ENCODE results near the gene KSR2. TPM values are rescaled to one million over a fixed set of nuclear protein-coding genes. Genes with fewer than 3 reads are reported as not detected.

The KSR2 gene
- total RNA-seq, 4 donors from 2014 or later: under 0.01 to 0.08 (median under 0.01) TPM; not detected in 1

DNA sequence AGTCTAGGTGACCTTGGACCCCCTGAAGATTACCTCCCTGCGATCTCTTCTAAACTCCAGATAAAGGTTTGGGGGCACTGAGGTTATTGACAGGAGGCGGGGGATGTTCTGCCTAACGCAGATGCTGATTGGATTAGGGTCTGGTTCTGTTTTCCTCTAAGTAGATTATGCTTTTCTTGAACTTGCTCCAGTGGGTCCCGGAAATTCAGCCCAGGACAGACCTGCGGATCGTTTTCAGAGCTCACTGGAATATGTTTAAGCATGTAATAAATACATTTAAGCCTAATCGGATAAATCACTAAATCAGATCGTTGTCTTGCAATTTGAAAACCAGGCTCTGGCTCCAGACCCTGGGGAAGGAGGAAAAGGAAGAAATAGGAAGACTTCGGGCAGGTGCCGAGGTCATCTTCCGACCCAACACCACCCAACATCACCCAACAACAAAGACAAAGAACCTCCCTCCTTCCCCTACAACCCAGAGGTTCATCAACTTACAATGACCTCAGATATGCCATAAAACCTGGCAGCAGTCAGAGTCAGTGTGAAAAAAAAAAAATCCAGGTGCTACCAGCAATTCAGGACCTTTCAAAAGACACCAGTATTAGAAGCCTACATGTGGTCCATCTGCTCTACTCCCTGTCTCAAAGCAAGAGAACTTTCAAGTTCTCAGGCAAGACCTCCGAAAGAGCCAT is 148.4 kb downstream of the KSR2 start:
- Histone ChIP-seq H3K9me3 (peaks cover 0 to 15% (median 0%) of the 10 kb centered on the region in 3 donors), H3K36me3 (no peaks in the 10 kb centered on the region), H3K27me3 (peaks cover 44% of the 10 kb centered on the region), H3K4me3 (no peak overlapping the region), H3K27ac (no peak overlapping the region), H3K4me1 (no peaks in the 10 kb centered on the region)
- no peak for TF ChIP-seq EP300 (IDR thresholded peaks at IDR 0.05)
- TF ChIP-seq POLR2A (IDR thresholded peaks at IDR 0.05): no peak
- TF ChIP-seq, protein P1, sequence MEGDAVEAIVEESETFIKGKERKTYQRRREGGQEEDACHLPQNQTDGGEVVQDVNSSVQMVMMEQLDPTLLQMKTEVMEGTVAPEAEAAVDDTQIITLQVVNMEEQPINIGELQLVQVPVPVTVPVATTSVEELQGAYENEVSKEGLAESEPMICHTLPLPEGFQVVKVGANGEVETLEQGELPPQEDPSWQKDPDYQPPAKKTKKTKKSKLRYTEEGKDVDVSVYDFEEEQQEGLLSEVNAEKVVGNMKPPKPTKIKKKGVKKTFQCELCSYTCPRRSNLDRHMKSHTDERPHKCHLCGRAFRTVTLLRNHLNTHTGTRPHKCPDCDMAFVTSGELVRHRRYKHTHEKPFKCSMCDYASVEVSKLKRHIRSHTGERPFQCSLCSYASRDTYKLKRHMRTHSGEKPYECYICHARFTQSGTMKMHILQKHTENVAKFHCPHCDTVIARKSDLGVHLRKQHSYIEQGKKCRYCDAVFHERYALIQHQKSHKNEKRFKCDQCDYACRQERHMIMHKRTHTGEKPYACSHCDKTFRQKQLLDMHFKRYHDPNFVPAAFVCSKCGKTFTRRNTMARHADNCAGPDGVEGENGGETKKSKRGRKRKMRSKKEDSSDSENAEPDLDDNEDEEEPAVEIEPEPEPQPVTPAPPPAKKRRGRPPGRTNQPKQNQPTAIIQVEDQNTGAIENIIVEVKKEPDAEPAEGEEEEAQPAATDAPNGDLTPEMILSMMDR (IDR thresholded peaks at IDR 0.05): no peak
- TF ChIP-seq POLR2AphosphoS5 (IDR thresholded peaks at IDR 0.05): no peak
- WGBS, 2 donors (ENCODE audit: low coverage in 1 of 2): 54% methylated on average over 6 to 12 of the region's 12 CpGs
- no peak for ATAC-seq

GRCh38 chr12:117819160-117819559 is 149.6 kb downstream of the KSR2 start:
- Histone ChIP-seq H3K9me3 (peaks cover 0 to 20% (median 0%) of the 10 kb centered on the region in 3 donors), H3K4me3 (no peak overlapping the region), H3K36me3 (no peaks in the 10 kb centered on the region), H3K27me3 (peaks cover 44% of the 10 kb centered on the region), H3K4me1 (no peaks in the 10 kb centered on the region), H3K27ac (no peak overlapping the region)
- TF ChIP-seq POLR2AphosphoS5 (IDR thresholded peaks at IDR 0.05): no peak
- no peak for TF ChIP-seq EP300 (IDR thresholded peaks at IDR 0.05)
- TF ChIP-seq POLR2A (IDR thresholded peaks at IDR 0.05): no peak
- TF ChIP-seq, protein P1 (IDR thresholded peaks at IDR 0.05): no peak
- no peak for ATAC-seq
- WGBS, 2 donors (ENCODE audit: low coverage in 1 of 2): 37% methylated on average over 2 of the region's 4 CpGs; no CpG with 5 or more reads in 1 of the 2 donors

DNA sequence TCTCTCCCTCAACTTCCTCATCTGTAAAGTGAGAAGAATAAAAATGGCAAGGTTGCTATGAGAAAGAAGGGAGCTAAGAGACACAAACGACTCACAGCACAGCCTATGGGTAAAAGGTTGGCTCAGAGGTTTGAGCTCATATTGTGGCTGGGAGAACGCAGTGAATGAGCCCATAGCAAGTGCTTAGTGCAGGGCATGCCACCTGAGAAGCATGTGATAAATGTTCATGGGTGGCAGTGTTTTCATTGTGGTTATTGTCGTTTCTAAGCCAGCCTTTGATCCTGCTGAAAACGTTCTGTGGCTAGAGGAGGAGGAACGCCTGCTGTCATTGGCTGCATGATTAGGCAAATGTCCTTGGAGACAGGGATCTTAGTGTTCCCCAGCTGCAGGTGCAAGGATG is 150.4 kb downstream of the KSR2 start:
- H3K36me3 ChIP-seq: no peaks in the 10 kb centered on the region
- H3K27me3 ChIP-seq: peaks cover 39% of the 10 kb centered on the region
- TF ChIP-seq, protein P1 (IDR thresholded peaks at IDR 0.05): no peak
- TF ChIP-seq EP300 (IDR thresholded peaks at IDR 0.05): no peak
- no peak for TF ChIP-seq POLR2A (IDR thresholded peaks at IDR 0.05)
- TF ChIP-seq POLR2AphosphoS5 (IDR thresholded peaks at IDR 0.05): no peak
- 17 to 30% methylated on average over 2 of the region's 5 CpGs for WGBS, 2 donors (ENCODE audit: low coverage in 1 of 2)
- no peak overlapping the region for H3K27ac ChIP-seq
- ATAC-seq: no peak
- H3K4me3 ChIP-seq: no peak overlapping the region
- peaks cover 0 to 20% (median 0%) of the 10 kb centered on the region in 3 donors for H3K9me3 ChIP-seq
- H3K4me1 ChIP-seq: no peaks in the 10 kb centered on the region

DNA sequence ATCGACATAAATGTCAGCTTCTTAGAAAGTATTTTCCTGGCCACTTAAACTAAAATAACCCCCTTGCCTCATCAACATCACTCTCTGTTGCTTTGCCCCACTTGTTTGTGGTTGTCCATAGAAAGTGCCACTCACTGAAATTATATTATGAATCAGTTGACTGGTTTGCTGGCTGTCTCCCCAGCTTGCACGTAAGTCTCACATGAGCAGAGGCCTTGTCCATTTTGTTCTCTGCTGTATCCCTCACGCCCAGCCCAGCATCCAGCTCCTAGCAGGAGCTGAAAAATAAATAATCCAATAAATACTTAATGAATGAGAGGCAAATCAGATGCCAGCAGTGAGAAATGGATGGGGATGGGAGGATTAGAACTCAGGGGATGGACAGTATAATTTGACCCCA is 159.3 kb downstream of the KSR2 start:
- Histone ChIP-seq H3K27me3 (peaks cover 50% of the 10 kb centered on the region), H3K9me3 (no peaks in the 10 kb centered on the region), H3K4me3 (no peak overlapping the region), H3K27ac (no peak overlapping the region), H3K36me3 (no peaks in the 10 kb centered on the region), H3K4me1 (no peaks in the 10 kb centered on the region)
- TF ChIP-seq, protein P1 (IDR thresholded peaks at IDR 0.05): no peak
- TF ChIP-seq EP300 (IDR thresholded peaks at IDR 0.05) (no peak), POLR2AphosphoS5 (IDR thresholded peaks at IDR 0.05) (no peak), POLR2A (IDR thresholded peaks at IDR 0.05) (no peak)
- WGBS, 2 donors (ENCODE audit: low coverage in 1 of 2): 46 to 50% methylated on average over 2 to 3 of the region's 3 CpGs
- no peak for ATAC-seq

DNA sequence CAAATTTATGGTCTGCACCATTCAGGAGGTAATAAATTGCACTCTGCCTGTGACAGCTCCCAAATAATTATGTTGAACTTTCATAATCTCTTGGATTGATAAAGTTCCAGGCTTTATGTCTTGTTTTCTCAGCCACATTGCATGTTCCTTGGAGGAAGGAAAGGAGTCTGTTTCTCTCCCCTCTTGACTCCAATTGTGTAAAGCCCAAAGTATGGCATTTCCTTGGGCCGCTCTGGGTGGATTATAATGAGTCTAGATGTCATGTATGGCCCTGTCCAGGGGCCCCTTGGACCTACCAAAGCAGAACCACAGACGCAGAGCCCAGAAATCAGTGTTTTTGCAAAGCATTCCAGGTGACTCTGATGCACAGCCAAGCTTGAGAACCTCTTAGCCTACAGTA is 160.8 kb downstream of the KSR2 start:
- Histone ChIP-seq H3K36me3 (no peaks in the 10 kb centered on the region), H3K4me1 (no peaks in the 10 kb centered on the region), H3K9me3 (no peaks in the 10 kb centered on the region), H3K27ac (no peak overlapping the region), H3K4me3 (no peak overlapping the region), H3K27me3 (peaks cover 64% of the 10 kb centered on the region)
- ATAC-seq: no peak
- TF ChIP-seq, protein P1 (IDR thresholded peaks at IDR 0.05): no peak
- TF ChIP-seq POLR2A (IDR thresholded peaks at IDR 0.05): no peak
- 60% methylated on average over 2 of the region's 2 CpGs; no CpG with 5 or more reads in 1 of the 2 donors for WGBS, 2 donors (ENCODE audit: low coverage in 1 of 2)
